AG09309 (cell line): ENCODE results near the gene GNAS.
"Not testable (repeated sequence)": the region's sequence is repeated elsewhere in the genome, so short reads cannot be mapped to it uniquely, and the experiment has no call there.

Experiments used
- DNase-seq: peaks from one replicate; pipeline ENCODE4 v3.0.0-alpha.2; 2010; ENCODE audit warnings: low read depth
- H3K4me3 ChIP-seq: 2 replicates; pipeline ENCODE4 v1.5.1; 2011; ENCODE audit warnings: mild to moderate bottlenecking, low read depth, low read length, moderate library complexity; ENCODE audit not compliant: control insufficient read depth
- CTCF ChIP-seq: IDR thresholded peaks from 2 replicates; pipeline ENCODE4 v1.5.1; 2011; ENCODE audit warnings: mild to moderate bottlenecking, low read depth, low read length, inconsistent platforms; ENCODE audit not compliant: insufficient read depth, control insufficient read depth; ENCODE audit errors: missing control alignments

GNAS gene

GRCh38 chr20:58944610-58945009 lies 92.1 kb downstream of the GNAS start:
- H3K4me3 ChIP-seq: no peak overlapping the region
- TF ChIP-seq CTCF: no peak
- DNase-seq: no peak

DNA sequence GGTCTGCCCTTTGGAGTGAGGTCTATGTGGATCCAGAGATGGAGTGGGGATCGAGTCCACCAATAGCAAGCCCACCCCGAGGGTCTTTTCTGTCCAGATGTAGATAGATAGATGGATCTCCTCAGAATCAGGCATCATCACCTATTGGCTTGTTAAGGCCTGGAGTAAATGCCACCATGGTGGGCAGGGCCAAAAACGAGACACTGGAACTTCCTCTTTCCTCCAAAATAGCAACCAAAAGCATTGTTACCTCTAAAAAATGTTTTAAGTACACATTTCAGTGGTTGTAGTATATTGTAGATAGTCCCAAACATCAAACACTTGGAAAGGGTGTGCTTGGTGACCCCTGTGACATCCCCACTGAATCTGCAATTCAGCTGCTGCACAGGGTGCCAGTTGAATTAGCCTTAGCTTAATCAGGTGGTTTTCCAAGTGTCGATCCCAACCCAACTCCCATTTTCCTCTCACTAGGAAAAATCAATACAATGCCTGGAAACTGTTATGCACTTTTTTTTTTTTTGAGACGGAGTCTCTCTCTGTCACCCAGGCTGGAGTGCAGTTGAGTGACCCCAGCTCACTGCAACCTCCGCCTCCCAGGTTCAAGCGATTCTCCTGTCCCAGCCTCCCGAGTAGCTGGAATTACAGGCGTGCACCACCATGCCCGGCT lies 93.6 kb downstream of the GNAS start:
- no peak for DNase-seq
- no peak for TF ChIP-seq CTCF
- H3K4me3 ChIP-seq: no peak overlapping the region

DNA sequence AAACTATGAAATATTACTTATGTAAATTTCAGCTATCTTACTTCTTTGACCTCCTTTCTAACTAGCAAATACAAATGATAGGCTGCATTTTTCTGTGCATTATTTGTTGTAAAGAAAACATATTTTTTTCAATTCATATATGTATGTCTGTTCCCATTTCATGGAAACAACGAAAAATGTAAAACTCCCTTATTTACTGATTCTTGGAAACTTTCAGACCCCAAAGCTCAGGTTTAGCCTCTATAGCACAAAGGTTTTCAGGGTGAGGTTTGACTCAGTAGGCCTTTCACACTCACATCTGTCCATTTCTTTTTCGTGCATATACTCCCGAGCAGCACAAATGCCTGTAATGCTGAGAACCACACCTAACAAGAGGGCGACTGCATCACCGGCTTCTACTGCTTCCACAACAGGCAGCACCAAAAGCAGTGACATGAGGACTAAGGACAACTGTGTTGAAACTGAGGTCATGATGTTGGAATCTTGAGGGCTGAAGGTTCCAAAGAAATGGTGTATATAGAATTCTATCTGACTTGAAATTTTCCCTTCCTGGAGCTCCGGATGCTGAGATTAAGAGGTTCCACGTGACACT lies 95.4 kb downstream of the GNAS start:
- DNase-seq, H3K4me3 ChIP-seq: not testable (repeated sequence)

DNA sequence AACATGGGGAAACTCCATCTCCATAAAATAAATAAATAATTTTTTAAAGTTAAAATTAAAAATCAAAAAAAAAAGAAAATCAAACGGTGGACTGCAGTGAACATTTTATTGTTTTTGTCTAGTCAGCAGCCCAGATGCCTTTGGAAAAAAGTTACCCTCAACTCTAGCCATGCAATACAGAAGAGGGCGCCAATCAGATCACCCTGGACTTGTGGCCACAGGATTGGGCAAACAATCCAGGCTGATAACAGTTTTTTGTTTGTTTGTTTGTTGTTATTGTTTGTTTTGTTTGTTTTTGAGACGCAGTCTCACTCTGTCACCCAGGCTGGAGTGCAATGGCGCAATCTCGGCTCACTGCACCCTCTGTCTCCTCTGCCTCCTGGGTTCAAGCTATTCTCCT lies 98.1 kb downstream of the GNAS start:
- DNase-seq: no peak
- no peak overlapping the region for H3K4me3 ChIP-seq
- no peak for TF ChIP-seq CTCF

DNA sequence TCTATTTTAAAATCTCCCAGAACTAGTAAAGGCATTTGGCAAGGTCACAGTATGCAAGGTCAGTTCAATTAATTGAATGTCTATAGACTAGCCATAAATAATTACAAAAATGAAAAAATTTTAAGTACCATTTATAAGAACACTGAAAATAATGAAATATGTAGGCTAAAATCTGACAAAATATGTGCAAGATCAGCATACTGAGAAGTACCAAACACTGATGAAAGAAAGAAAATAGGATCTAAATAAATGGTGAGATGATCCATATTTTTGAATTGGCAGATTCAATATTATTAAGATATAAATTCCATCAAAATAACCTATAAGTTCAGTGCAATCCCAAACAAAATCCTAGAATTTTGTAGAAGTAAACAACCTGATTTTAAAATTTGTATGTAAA lies 100.5 kb downstream of the GNAS start:
- H3K4me3 ChIP-seq: no peak overlapping the region
- DNase-seq: no peak
- TF ChIP-seq CTCF: no peak

DNA sequence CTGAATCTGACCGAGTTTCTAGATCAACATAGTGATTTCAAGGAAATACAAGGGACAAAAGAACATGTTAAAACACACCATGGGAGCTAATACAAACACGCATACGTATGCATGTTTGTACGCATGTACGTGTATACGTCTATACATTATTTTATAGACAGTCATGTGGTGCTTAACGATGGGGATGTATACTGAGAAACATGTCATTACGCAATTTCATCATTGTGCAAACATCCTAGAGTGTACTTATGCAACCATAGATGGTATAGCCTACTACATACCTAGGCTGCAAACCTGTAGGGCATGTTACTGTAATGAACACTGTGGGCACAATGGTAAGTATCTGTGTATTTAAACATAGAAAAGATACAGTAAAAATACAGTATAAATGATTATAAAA lies 103.6 kb downstream of the GNAS start:
- no peak for TF ChIP-seq CTCF
- no peak for DNase-seq
- no peak overlapping the region for H3K4me3 ChIP-seq

- no peak for TF ChIP-seq CTCF
- no peak for DNase-seq
- no peak overlapping the region for H3K4me3 ChIP-seq
Observed at GRCh38 chr20:58959652-58960051, 107.1 kb downstream of the GNAS start.
